Fibroblast of mammary gland (primary cell): ENCODE results near the gene AATK.

Source experiments
- DNase-seq: peaks from one replicate; pipeline ENCODE4 v3.0.0-alpha.2; 2010; ENCODE audit warnings: low read depth
- H3K4me3 ChIP-seq: 2 replicates; pipeline ENCODE4 v1.5.1; 2011; ENCODE audit warnings: low read depth, mild to moderate bottlenecking, low read length, moderate library complexity; ENCODE audit not compliant: control insufficient read depth
- TF ChIP-seq, protein P1 (sequence below): conservative IDR thresholded peaks from 2 replicates; pipeline ENCODE4 v1.5.1; 2011; ENCODE audit warnings: low read depth, low read length, inconsistent platforms; ENCODE audit not compliant: control insufficient read depth, insufficient read depth

Gene AATK

DNA sequence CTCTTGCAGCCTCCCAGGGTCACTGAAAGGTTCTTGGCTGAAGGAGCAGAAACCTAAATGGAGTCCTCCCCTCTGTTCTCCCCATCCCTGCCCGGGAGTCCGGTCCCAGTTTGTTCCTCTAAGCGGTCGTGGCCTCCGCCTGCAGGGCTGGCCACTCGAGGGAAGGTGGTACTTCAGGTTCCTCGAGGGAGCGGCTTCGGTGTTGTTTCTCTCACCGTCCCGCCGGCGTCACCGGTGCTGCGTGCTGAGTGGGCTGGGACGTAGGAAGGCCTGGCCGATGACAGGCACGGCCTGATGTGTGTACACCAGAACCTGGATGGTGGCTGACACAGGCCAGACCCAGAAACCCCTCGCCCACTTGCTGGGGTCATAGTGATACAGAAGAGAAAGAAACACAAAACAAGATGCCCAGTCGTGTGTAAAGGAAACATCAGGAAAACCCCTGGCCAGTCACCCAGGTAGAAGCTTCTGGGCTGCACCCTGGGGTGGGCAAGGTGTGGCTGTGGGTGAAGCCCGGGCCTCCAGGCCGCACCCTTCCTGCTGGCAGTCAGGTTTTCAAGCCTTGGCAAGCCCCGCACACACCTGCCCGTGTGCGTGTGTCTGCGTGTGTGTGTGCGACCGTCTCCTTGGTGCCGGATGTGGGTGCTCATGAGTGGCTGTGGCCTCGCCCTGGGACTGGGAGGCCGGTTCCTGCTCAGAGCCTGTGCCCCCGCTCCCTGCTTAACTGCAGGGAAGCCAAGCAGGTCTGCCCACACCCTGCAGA is 79.1 kb downstream of the AATK start:
- TF ChIP-seq, protein P1, sequence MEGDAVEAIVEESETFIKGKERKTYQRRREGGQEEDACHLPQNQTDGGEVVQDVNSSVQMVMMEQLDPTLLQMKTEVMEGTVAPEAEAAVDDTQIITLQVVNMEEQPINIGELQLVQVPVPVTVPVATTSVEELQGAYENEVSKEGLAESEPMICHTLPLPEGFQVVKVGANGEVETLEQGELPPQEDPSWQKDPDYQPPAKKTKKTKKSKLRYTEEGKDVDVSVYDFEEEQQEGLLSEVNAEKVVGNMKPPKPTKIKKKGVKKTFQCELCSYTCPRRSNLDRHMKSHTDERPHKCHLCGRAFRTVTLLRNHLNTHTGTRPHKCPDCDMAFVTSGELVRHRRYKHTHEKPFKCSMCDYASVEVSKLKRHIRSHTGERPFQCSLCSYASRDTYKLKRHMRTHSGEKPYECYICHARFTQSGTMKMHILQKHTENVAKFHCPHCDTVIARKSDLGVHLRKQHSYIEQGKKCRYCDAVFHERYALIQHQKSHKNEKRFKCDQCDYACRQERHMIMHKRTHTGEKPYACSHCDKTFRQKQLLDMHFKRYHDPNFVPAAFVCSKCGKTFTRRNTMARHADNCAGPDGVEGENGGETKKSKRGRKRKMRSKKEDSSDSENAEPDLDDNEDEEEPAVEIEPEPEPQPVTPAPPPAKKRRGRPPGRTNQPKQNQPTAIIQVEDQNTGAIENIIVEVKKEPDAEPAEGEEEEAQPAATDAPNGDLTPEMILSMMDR, result no peak
- no peak for DNase-seq
- no peak overlapping the region for H3K4me3 ChIP-seq

- TF ChIP-seq, protein P1, result no peak
- no peak for DNase-seq
- H3K4me3 ChIP-seq, result no peak overlapping the region
These were observed 80.6 kb downstream of the AATK start for GRCh38 chr17:81085420-81085911.

GRCh38 chr17:81084680-81085419 is 81.2 kb downstream of the AATK start:
- DNase-seq, result no peak
- H3K4me3 ChIP-seq, result no peak overlapping the region
- TF ChIP-seq, protein P1, result no peak

- H3K4me3 ChIP-seq, result no peak overlapping the region
- no peak for DNase-seq
- TF ChIP-seq, protein P1, result no peak
These were observed 82.8 kb downstream of the AATK start for GRCh38 chr17:81083125-81083765.

- no peak for DNase-seq
- no peak overlapping the region for H3K4me3 ChIP-seq
- TF ChIP-seq, protein P1, result no peak
These were observed 83.6 kb downstream of the AATK start for GRCh38 chr17:81082177-81083073.
